ENCODE results near the gene AFF1.

AFF1 gene

DNA sequence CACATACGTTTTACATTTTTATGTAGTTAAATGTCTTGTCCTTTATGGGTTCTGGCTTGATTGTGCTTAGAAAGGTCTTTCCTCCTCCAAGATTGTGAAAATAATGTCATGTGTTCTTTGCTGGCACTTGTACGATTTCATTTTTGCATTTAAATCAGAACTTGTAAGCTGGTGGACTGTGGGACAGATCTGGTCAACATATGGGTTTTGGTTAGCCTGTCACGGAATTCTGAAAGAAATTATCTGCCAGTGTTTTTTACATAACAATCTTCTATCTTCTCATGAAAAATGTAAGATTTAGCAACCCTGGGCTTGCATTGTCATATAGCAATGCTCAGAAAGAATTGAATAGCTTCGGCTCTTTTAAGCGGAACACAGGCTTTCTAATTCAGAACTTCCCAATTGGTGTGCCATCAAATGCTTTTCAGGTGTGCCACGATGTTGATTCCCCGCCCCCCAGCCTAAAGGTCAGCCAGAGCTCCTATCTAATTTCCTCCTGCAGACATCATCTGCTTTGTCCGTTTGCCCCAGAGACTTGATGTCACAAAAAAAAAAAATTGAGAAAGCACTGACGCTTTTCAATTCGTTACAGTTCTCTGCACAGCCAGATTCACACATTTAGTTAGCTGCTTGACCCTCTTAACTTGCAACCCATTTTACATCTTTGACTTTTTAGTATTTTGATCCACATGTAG is 16.2 kb downstream of the AFF1 start:
- no peak for DNase-seq

- DNase-seq: no peak
Observed at GRCh38 chr4:86955888-86956451, 21.2 kb downstream of the AFF1 start.

DNA sequence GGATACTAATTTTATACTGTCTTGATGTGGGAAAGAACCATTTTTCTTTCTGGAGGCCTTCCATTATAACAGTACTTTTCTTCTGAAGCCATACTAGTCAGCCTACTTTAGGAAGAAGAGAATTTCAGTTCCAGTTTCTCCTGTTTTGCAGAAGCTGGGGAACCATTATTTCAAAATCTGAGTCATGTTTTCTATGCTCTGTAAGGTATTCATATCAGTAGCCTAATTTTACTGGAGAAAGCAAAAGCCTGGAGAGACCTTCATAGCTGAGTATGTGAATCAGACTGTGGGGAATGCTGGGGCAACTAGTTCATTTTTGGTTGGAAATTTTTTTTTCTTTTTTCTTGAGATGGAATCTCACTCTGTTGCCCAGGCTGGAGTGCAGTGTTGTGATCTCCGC is 22.4 kb downstream of the AFF1 start:
- DNase-seq: no peak

- no peak for DNase-seq
Observed at GRCh38 chr4:86959588-86960500, 25.0 kb downstream of the AFF1 start.

- no peak for DNase-seq
Observed at GRCh38 chr4:86960557-86960961, 25.7 kb downstream of the AFF1 start.

DNA sequence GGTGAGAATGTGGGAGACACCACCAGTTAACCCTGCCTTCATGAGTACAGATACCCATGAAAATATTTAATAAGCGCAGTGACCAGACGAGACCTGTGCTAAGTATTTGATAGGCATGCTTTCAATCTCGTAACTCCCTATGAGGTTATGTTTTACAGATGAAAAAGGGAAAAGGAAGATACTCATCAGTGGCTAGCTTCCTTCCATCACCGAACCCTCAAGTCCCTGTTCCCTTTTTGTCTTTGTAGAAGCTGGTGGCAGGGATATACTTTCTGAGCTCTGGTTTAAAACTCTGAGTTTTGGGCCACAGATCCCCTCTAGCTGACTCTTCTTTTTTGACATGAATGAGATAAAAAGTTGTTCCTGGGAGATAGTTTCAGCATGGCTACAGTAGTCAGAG is 26.3 kb downstream of the AFF1 start:
- no peak for DNase-seq

DNA sequence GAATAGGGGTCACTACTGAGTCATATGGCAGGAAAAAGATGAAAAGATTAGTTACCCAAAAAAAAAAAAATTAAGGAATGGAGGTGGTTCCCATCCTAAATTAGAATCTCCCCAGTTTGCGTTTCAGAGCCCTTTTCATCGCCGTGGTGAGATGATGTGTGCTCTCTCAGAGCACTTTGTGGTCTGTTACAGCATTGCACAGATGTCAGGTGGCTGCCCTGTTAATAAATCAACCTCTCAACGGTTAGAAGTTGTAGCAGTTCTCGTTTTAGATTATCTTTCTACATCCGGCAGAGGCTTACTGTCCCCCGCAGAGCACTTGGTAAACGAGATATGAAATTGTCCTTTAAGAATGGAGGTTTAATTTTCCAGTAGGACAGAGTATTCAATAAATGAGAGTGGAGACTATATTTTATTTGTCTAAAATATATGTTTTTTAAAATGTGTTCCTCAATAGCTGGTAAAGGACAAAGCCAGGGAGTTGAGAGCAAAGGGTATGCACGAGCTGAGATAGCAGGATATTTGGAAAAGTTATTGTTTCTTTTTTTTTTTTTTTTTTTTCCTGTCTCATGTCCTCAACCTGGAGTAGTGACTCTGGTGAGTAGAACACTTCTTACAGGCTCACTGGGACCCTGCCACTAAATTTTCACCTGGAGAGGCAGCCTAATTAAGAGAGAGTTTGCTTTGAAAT is 26.9 kb downstream of the AFF1 start:
- DNase-seq: no peak

DNA sequence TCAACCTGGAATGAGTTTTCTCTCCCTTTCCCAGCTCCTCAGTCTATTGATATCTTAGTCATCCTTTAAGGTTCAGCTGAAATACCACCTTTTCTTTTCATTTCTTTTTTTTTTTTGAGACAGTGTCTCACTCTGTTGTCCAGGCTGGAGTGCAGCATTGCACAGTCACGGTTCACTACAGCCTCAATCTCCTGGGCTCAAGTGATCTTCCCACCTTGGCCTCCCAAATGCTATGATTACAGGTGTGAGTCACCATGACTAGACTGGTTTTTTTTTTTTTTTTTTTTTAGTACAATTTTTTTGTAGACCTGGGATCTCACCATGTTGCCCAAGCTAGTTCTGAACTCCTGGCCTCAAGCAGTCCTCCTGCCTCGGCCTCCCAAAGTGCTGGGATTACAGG is 28.9 kb downstream of the AFF1 start:
- DNase-seq: no peak

DNA sequence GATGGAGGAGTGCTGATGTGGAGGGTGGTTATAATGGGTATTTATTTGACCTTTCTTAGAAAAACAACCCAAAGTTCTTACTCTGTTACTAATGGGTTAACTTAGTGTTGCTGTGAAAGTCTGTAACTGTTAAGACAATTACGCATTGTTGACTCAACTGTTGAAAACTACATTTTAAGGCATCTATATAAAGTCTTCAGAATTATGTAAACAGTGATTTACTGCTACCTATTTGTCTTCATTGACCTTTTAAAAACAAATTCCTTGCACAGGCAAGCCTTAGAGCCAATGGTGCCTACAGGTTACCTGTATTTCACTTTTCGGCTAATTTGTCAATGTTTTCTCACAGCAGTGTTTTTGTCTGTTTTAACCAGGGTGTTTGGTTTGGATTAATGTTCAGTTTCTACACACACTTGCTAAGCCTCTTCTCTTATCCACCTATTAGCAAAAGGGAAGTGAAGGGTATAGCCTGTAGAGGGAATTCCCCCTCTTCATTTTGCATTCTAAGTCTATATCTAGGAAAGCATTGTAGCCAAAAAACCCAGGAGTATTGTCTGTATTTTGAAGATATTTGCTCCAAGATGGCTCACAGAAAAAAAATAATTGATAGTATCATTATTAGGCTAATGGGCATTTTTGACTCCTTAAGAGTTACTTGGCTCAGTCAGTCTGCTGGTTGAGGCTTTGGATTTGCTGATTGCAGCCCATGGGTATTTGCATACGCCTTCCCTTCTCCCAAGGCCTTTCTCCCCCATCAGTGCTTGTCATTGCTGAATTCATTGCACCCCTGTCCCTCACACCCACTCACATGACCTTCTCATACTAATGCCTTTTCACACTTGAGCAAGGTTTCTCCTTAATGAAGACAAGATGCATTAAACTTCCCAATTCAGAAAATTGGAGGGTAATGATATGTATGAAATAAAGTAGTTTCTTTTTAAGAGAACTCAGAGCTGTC is 30.5 kb downstream of the AFF1 start:
- DNase-seq: no peak

DNA sequence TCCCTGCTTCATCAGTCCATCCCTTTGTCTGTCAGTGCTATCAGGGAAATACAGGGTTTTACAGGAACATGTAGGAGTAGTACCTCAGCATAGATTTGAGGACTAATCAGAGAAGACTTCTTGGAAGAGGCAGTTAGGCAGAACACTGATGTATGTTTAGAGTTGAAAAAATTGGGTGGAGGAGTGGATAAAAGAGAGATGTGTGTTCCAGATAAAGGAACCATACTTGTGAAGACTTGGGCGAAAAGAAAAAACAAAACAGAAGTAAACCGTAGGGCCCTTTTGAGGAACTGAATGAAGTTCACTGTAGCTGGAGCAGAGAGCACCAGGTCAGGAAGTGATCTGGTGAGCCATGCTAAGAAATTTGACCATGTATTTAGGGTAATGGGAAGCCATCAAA is 32.3 kb downstream of the AFF1 start:
- no peak for DNase-seq

GRCh38 chr4:86967798-86968197 is 33.0 kb downstream of the AFF1 start:
- no peak for DNase-seq

DNA sequence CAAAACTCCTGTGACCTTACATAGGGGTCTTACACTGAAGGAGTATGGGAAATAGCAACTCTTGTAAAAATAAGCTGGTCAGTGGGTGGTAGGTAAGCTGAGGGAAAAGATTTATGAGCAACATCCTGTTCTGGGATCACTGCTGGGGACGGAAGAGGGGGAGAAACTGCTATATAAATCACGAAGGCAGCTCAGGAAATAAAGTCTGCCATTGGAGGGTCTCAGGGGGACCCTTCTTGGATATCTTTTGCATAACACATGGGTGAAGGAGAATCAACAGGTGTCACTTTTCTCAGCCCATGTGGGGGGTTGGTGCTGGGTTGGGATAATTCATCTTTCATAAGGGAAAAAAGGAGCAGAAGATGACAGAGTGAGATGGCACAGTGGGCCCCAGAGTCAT is 33.7 kb downstream of the AFF1 start:
- DNase-seq: no peak

DNA sequence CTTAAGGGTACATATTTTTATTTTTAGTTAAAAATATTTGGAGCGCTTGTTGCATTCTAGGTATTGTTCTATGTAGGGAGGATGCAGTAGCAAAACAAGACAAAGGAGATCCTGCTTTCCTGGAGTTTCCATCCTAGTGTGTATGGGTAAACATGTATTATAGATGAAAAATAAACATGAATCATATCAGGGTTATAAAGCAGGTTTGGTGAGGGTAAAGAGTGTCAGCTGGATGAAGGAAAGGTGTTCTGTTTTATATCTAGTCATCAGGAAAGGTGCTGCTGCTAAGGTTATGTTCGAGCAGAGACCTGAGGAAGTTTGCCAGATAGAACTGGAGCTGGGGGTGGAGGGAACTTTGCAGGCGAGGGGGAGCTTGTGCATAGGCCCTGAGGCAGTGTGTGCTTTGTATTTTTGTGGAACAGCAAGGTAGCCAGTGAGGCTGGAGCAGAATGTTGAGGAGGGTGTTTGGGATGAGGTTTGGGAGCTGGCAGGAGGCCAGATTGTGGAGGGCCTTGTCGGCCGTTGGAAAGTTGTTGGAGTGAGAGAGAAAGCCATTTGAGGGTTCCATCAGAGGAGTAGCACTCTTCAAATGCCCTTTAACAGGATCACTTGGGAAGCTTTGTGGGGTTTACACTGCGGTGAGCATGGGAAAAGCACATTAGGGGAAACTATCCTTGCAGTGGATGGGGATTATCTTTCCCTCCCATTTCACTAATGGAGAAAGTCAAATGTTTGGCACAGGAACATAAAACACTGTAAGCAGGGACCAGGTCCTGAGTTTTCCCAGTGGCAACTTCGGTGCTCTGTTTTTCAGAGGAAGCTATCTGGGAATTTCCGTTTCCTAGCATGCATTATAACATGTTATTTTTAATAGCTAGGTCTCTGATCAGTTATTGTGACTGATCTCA is 35.9 kb downstream of the AFF1 start:
- DNase-seq: no peak

- DNase-seq: no peak
Observed at GRCh38 chr4:86971355-86971683, 36.5 kb downstream of the AFF1 start.

DNA sequence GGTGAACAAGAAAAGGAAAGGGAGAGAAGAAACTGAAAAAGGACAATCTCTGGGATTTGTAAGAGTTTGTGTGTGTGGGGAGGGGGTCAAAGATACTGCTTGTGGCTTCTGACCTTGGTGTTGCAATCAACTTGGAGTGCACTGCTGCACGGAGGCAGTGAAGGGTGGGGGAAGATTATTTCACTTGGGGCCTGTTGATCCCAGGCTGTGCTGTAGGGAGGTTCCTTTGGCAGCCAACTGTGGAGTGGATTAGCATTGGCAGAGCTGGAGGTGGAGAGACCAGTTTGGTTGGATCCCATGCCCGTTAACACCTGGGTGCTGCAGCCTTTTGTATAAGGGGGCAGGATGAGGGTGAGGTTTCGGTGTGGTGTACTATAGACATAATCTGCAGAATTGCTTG is 38.2 kb downstream of the AFF1 start:
- DNase-seq: no peak

DNA sequence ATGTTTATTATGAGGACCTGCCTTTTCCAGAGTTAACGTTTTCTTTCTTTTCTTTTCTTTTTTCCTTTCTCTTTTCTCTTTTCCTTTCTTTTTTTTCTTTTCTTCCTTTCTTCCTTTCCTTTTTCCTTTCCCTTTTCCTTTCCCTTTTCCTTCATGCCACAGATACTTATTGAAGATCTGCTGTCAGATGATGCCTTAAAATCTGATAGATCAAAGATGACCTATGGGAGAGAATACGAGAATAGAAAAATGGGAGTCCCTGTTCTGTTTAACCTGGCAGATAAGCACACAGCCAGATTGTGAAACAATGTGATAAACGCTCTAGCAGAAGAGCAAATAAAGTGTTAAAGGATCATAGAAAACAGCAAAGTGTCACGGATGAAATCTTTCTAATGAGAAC is 38.9 kb downstream of the AFF1 start:
- DNase-seq: no peak

DNA sequence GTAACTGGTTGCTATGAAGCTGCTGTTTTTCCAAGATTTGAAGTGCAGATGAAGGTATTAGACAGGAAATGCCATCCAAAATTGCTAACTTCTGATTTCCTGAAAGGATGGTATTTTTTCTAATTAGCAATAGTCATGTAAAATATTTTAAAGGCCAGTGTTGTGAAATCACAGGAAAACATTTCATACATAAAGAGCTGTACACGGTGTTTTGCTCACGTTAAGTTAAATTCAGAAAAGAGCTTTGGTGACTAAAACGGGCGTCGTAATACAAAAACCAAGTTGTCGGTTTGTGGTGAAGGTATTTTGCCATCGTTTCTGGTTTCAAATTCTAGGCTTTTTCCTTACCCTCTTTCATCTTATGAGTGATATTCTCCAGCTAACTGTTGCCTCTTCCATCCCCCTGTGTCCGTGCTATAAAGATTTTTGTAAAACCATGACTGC is 39.8 kb downstream of the AFF1 start:
- no peak for DNase-seq

GRCh38 chr4:86975927-86976326 is 41.1 kb downstream of the AFF1 start:
- no peak for DNase-seq

DNA sequence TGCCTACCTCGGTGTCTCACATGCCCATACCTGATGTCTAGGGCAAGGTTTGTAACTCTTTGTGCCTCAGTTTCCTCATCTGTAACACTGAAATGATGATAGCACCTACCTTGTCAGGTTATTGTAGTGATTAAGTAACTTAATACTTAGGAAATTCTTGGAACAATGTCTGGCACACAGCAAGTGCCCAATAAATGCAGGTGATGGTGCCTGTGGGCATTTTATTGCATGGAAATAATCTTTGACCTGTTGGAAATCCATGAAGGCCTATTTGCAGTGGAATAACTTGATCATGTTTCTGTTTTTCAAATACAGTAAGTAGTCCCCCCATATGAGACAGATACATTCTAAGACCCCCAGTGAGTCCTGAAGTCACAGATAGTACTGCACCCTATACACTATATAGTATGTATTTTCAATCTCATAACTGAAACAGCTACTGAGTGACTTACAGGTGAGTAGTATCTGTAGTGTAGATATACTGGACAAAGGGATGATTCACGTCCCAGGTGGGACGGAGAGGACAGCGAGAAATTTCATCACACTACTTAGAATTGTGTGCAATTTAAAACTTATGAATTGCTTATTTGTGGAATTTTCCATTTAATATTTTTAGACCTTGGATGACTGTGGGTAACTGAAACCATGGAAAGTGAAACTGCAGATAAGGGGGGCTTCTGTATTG is 42.1 kb downstream of the AFF1 start:
- DNase-seq: no peak

- no peak for DNase-seq
Observed at GRCh38 chr4:86977621-86978184, 42.9 kb downstream of the AFF1 start.
